NCI-H82 treated with DMSO at 0.1 percent for 48 hours (cell line): ENCODE results near the gene LTB4R.

Source experiments
- DNase-seq: peaks from one replicate; lab custom pipeline; 2025; ENCODE audit not compliant: unreplicated experiment; lab: John Stamatoyannopoulos, UW

Gene LTB4R

DNA sequence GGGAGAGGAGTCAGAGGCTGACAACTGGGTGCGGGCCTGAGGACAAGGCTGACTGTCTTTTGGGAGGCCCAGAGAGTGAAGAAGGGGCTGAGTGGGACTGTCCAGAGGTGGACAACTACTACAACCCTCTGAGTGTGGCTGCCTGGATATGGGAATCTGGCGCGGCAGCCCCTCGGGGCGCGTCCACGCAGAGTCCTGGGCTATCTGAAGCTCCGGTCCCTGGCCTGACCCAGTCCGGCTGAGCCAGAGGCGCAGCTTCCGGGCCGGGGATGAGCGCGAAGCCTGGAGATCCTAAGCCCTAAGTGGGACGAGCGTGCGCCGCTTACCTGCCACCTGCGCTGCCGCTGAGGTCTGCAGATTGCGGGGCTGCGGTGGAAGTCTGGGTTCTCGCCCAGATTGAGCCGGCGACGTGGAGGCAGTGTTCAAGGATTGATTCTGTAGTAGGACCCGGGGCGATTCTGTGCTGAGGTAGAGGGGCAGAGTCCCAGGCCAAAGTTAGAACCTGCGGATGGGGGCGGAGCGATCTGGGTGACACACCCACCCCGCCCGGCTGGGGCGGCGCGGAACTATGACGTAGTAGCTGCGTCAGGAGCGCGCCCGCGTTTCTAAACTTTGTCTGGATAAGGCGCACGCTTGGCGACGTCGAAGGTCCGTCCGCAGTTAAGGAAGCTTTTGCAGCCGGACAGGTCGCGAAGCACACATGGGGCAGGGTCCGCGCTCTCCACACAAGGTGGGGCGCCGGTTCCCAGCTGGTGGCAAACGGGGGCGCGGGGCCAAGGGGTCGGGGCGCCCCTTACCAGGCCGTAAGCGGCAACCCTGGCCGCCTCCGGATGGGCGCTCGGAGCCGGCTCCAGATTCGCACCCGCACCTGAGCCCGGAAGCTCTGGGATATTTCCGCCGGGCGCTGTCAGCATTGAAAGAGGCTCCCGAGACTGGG is 11.8 kb upstream of the LTB4R start, which contains the start of the genes DHRS1 and NOP9:
DHRS1 (minus strand) TSS at position 526 of the 937 bp plus-strand sequence. CDS start 674 bp downstream, outside the sequence.
NOP9 (plus strand) TSS at position 596 of the 937 bp plus-strand sequence; CDS start at position 701, 105 bp downstream.
- DNase-seq: peak; percentile 51

DNA sequence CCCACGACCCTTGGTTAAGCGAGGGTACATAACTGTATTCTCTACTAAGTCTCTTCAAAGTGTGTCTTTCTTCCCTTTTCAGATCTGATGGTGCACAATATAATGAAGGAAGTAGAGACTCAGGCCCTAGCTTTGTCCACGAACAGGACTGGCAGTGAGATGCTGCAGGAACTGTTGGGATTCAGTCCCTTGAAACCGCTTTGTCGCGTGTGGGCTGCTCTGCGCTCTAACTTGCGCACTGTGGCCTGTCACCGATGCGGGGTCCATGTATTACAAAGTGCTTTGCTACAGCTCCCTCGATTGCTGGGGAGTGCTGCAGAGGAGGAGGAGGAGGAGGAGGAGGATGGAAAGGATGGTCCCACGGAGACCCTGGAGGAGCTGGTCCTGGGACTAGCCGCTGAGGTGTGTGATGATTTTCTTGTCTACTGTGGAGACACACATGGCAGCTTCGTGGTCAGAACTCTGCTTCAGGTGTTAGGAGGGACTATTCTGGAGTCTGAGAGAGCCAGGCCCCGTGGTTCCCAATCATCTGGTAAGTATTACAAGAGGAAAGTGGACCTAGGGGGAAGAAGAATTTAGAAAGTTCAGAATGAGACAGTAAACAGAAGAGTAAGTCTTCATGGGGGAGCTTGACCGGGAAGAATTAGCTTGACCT is 10.8 kb upstream of the LTB4R start:
- DNase-seq: no peak

DNA sequence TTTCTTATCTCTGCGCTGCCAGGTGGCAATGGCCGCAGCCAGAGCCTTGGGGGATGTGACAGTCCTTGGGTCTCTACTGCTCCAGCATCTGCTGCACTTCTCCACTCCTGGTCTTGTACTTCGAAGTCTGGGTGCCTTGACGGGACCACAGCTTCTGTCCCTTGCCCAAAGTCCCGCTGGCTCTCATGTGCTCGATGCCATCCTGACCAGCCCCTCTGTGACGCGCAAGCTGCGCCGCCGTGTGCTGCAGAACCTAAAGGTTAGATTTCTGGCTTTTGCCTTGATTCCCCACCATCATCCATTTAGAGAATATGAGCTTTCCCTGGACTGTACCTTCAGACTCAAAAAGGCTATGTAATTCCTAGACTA is 7.3 kb upstream of the LTB4R start:
- DNase-seq: no peak

DNA sequence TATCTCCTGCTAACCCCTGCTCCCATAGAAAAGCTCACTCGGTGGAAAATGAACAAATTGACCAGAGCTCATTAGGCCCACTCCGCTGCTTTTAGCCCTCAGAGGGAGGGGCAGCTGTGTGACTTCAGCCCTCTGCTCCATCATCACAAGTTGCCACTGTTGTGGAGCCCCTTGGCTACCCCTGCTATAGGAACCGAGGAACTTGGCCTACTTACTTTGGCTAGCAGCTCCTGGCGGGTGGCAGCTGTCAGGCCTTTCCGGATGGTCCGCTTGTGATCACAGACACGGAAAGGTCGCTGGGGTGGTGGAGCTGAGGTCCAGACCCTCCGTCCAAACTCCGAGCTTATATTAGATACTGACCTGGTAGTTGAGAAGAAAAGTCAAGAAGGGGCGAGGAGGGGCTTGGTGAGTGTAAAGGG is 4.1 kb upstream of the LTB4R start:
- no peak for DNase-seq

GRCh38 chr14:24307575-24308341 is 3.5 kb upstream of the LTB4R start, which contains the start of gene CIDEB:
CIDEB (minus strand) TSS chr14:24307977; CDS start chr14:24307858, 119 bp downstream.
- no peak for DNase-seq

- no peak for DNase-seq
Observed at GRCh38 chr14:24308342-24309124, 2.8 kb upstream of the LTB4R start.

DNA sequence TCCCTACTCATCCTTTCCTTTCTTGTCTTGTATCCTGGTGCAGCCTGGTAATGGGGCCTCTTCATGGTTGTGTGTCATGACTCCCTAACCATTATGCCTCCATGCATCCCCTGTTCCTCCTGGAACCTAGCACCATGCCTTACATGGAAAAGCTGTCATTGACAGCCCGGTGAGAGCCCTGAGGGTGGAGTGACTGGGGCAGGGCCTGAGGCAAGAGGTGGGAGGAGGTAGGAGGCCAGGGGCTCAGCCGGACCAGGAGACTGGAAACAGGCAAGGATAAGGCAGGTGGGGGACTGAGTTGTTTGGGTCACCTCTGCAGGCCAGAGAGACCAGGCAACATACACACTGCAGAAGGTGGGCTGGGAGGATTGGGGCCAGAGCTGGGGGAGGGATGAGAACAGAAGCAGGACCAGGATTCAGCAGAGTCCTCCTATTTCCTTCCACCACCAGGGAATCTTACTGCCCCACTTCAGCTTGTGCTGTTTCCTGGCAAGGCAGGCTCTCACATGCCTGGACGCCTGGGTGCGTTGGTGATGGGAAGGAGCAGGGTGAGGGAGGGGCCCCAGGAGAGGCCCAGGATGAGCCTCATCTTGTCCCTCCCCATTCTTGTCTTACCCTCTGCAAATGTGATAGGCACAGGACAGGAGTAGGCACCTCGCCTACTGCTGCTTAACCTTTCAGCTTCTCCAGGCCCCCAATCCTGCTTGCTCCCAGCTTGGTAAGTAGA is 1.6 kb upstream of the LTB4R start, which contains the start of gene LTB4R2:
LTB4R2 (plus strand) TSS at position 603 of the 727 bp plus-strand sequence. CDS start 525 bp downstream, outside the sequence.
- DNase-seq: no peak

GRCh38 chr14:24310265-24310645 is 1.0 kb upstream of the LTB4R start:
- no peak for DNase-seq

- DNase-seq: no peak
Observed at GRCh38 chr14:24311837-24312615, 724 bp downstream of the LTB4R start.

GRCh38 chr14:24312736-24313507 is 1.6 kb downstream of the LTB4R start:
- DNase-seq: no peak

GRCh38 chr14:24313913-24314312 is 2.6 kb downstream of the LTB4R start:
- no peak for DNase-seq

DNA sequence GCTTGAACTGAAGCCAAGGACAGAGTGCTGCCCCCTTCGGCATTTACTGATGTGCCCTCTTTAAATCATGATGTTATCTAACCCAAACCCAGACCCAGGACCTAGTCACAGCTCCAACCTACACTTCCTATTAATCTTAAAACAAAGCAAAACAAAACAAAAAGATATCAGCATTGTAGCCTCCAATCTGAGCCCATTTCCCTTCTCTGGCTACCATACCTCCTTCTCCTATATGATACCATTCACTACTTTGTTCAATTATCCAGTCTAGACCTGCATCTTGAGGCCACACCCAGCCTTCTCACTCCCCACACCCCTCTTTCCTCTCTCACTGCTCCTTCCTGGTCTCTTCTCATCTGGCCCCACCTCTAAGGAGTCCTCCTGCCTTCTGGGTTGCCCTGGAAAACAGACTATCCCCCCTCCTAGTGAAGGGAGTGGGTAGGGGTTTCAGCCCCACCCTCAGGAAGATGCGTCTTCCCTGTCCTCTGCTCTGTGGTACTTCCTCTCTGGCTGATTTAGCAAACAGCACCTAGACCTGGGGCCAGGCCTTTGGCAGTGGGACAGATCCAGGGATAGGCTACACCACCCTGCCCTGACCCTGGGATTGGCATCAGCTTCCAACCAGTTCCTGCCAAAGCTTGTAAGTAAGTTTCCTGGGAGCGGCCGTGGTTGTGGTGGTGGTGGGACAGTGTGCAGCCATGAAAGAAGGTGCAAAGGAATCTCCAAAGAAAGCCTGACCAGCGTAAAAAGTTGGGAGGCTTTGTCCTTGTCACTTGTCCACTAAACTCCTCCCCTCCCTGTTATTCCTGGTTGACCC is 3.3 kb downstream of the LTB4R start:
- no peak for DNase-seq

DNA sequence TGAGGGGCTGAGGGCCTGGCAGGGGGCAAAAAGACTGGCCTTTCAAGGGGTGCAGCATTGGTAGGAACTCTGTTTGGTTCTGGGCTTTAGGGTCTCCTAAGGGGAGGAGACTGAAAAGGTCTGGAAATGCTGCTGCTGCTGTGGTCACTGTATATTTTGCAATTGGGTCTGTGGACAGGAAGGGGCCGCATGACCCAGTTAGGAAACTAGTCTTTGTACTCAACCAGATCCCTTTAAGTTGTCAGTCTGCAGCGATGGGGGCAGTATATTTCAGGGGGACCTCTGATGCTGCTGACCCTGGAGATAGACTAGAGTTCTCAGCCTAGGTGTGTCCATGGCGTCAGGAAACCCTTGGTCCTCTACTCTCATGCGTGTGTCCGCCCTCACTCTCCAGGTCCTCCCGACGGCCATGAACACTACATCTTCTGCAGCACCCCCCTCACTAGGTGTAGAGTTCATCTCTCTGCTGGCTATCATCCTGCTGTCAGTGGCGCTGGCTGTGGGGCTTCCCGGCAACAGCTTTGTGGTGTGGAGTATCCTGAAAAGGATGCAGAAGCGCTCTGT is 4.0 kb downstream of the LTB4R start:
- DNase-seq: no peak

GRCh38 chr14:24315807-24316596 is 4.7 kb downstream of the LTB4R start:
- no peak for DNase-seq

GRCh38 chr14:24316597-24316950 is 5.3 kb downstream of the LTB4R start:
- DNase-seq: no peak
